Fibroblast of pulmonary artery (primary cell): Measurements from ENCODE around the gene DOCK4.

Experiments
- DNase-seq: peaks from one replicate; pipeline ENCODE4 v3.0.0-alpha.2; 2010; ENCODE audit warnings: low read depth
- H3K4me3 ChIP-seq: replicated peaks from 2 replicates; pipeline ENCODE4 v1.5.1; 2011; ENCODE audit warnings: low read depth, mild to moderate bottlenecking, control low read depth, low read length, moderate library complexity
- CTCF ChIP-seq: IDR thresholded peaks from 2 replicates; pipeline ENCODE4 v1.5.1; 2011; ENCODE audit warnings: mild to moderate bottlenecking, control low read depth, low read length, inconsistent platforms; ENCODE audit errors: missing control alignments

DOCK4 gene

GRCh38 chr7:112115880-112116279, 90.3 kb downstream of the DOCK4 start:
- no peak for DNase-seq
- no peak for TF ChIP-seq CTCF
- H3K4me3 ChIP-seq: no peak overlapping the region

- TF ChIP-seq CTCF: no peak
- DNase-seq: no peak
- no peak overlapping the region for H3K4me3 ChIP-seq
These were observed 92.2 kb downstream of the DOCK4 start for GRCh38 chr7:112113913-112114575.

- peak overlapping the region; percentile 34 for H3K4me3 ChIP-seq
- DNase-seq: peak; percentile 93
- no peak for TF ChIP-seq CTCF
These were observed 93.4 kb downstream of the DOCK4 start for GRCh38 chr7:112112822-112113255.

- no peak overlapping the region for H3K4me3 ChIP-seq
- TF ChIP-seq CTCF: no peak
- no peak for DNase-seq
These were observed 95.5 kb downstream of the DOCK4 start for GRCh38 chr7:112110651-112111050.

DNA sequence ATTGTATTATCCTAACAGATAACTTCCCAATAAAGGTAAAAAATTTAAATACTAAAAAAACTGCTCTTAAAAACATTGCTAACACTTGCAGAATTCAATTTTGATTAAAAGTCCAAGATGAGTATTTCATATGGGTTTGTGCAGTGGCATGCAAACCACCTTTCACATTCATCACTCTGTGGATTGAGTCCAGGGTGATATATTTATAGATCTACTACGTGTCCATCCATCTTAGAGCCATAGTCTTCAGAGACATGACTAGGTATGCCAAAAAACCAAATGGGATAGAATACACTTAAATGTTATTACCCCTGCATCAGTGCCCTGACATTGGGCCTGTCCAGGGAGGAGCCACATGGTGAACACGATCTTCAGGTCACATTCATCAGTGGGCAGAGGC, 96.0 kb downstream of the DOCK4 start:
- DNase-seq: no peak
- no peak overlapping the region for H3K4me3 ChIP-seq
- TF ChIP-seq CTCF: no peak

- no peak for DNase-seq
- no peak overlapping the region for H3K4me3 ChIP-seq
- no peak for TF ChIP-seq CTCF
These were observed 97.2 kb downstream of the DOCK4 start for GRCh38 chr7:112108981-112109380.
